GM12873 (cell line): ENCODE measurements around the gene FAM98A.

Experiments
- TF ChIP-seq, protein P1 (sequence below): IDR thresholded peaks from 2 replicates; pipeline ENCODE4 v1.5.1; 2012; ENCODE audit warnings: low read depth, mild to moderate bottlenecking, moderate library complexity, low read length, control low read depth; ENCODE audit not compliant: insufficient read depth; ENCODE audit errors: missing control alignments

FAM98A gene

DNA sequence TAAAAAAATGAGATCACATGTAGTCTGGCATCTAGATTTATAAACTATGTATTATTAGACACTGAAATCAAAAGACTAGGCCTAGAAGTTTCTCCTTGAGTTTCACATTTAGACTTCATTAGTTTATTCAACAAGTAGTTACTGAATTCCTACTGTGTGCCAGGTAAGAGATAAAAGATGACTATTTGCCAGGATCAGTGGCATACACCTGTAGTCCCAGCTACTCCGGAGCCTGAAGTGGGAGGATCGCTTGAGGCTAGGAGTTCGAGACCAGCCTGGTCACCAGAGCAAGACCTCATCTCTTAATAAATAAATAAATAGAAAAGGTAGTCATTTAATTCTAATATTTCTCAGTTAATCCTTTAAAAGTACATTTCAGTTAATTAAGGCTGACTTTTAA lies 2.1 kb downstream of the FAM98A start:
- TF ChIP-seq, protein P1, sequence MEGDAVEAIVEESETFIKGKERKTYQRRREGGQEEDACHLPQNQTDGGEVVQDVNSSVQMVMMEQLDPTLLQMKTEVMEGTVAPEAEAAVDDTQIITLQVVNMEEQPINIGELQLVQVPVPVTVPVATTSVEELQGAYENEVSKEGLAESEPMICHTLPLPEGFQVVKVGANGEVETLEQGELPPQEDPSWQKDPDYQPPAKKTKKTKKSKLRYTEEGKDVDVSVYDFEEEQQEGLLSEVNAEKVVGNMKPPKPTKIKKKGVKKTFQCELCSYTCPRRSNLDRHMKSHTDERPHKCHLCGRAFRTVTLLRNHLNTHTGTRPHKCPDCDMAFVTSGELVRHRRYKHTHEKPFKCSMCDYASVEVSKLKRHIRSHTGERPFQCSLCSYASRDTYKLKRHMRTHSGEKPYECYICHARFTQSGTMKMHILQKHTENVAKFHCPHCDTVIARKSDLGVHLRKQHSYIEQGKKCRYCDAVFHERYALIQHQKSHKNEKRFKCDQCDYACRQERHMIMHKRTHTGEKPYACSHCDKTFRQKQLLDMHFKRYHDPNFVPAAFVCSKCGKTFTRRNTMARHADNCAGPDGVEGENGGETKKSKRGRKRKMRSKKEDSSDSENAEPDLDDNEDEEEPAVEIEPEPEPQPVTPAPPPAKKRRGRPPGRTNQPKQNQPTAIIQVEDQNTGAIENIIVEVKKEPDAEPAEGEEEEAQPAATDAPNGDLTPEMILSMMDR, result no peak

DNA sequence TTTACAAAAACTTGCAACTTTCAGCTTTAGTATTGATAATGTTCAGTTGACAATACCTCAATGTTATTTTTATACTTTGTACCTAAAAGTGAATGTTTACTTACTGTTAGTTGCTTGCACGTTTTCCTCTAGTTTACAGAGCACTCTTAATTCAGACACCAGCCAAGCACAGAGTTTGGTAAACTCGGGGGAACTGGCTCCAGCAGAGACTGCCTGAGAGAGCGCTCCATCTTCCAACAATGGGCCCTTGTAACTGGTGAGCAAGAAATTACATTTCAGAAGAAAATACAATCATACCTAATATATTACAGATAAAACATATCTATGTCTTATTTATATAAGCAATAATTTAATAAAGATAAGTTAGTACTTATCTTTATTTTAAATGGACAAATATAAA lies 3.7 kb downstream of the FAM98A start:
- TF ChIP-seq, protein P1, result no peak

DNA sequence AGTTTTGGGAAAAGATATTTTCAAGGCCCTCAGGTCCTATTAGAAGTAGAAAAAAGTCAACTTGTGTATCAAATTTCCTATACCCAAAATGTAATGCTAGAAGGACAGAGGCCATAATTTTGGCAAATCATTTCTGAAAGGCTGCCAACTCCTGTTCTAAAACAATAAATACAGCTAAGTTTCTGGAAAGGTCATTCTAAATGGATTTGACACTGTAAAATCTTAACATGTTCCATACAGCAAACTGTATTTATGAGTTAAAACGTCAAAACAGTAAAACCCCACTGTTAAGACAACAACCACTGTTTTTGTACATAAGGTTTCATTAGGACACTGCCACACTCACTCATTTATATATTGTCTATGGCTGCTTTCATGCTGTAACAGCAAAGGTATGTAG lies 9.7 kb downstream of the FAM98A start:
- TF ChIP-seq, protein P1, result no peak

DNA sequence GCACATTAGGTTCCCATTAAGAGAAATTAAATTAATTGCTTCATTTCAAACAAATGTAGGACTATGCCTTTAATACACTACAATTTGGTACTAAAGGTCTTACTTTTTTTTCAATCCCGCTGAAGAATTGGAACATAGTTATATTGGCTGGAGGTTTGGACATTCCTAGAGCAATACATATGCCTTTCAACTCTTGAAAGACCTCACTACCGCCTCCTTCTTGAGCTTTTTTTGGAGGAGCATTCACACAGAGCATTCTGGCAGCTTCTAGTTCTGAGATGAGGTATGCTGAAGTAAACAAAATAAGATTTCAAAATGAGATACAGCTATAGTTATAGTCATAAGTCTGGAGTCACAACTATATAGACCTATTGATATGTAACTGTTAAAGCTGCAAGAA lies 10.9 kb downstream of the FAM98A start:
- TF ChIP-seq, protein P1, result no peak

DNA sequence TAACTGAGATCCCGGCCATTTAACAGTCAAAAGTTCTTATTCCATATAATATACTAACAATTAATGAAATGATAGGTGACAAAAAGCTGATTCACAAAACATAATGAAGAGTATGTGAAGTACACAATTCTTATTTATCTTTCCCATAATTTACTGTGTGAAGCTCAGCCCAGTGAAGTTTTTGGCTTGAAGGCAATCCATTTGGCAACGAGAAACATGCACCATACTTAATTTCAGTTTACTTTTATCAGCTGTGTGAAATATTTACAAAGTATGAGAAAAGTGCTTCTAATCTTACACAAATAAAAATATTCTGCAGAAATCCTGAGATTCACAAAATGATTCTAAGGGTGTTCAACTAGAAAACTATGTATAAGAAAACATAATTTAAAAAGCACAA lies 12.3 kb downstream of the FAM98A start:
- TF ChIP-seq, protein P1, result no peak

DNA sequence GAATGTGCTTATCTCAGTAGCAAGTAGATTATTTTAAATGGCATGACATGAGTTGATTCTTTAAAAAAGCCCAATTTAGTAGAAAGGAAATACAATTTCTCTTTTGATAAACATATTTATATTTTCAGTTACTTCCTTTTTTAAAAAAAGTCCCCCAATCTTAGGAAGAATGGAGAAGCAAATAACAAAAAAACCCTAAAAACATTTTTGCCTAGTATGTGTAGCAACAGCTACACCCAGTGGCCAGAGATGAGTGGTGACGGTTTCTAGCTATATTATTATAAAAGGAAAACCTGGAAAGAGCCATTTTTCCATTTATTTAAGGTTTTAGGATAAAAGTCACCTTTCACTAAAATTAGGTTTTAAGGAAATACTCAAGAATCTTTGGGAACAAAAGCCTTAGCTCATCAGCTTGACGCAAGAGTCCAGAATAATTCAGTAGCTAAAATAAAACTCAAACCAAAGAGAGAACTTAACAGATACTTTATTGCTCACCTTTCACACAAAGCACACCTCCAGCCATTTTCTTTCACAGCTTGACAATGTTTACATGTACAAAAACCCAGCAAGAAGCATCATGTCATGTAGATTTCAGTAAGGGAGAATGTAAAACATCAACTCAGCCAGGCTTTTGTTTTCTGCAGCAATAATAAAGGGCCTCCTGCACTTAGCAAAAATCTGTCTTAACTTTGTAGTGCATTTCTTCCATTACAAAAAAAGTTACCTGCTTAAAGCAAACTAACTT lies 15.7 kb downstream of the FAM98A start:
- TF ChIP-seq, protein P1, result peak; percentile 73

DNA sequence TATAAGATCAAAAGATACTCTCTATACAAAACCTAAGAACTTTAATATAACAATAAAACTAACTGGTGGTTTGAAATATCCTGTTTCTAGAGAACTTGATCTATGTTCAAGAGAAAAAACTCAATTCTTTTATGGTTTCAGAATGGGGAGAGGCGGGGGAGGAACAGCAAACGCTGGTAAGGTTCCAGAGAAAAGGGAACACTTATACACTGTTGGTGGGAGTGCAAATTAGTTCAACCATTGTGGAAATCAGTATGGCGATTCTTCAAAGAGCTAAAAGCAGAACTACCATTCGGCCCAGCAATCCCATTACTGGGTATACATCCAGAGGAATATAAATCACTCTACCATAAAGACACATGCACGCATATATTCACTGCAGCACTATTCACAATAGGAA lies 17.2 kb downstream of the FAM98A start:
- TF ChIP-seq, protein P1, result no peak
